H9 (cell line): Measurements from ENCODE around the gene ALLC. TPM values are rescaled to one million over a fixed set of nuclear protein-coding genes. Genes with fewer than 3 reads are reported as not detected.

ENCODE experiments used
- DNase-seq: peaks from one replicate; pipeline ENCODE4 v3.0.0-alpha.2; 2017
- H2AFZ ChIP-seq: one replicate; pipeline ENCODE4 v1.6.1; 2013; ENCODE audit warnings: mild to moderate bottlenecking, low read length, control low read depth, moderate library complexity
- H2AK5ac ChIP-seq: 2 replicates; pipeline ENCODE4 v1.6.1; 2013; ENCODE audit warnings: low read length, control low read depth, mixed read lengths; ENCODE audit not compliant: insufficient read length
- H2BK120ac ChIP-seq: one replicate; pipeline ENCODE4 v1.6.1; 2013; ENCODE audit warnings: low read depth, mild to moderate bottlenecking, low read length, control low read depth, inconsistent platforms; ENCODE audit not compliant: poor library complexity, severe bottlenecking
- H2BK12ac ChIP-seq: 2 replicates; pipeline ENCODE4 v1.6.1; 2013; ENCODE audit warnings: low read length, control low read depth, mixed read lengths, low read depth; ENCODE audit not compliant: insufficient read length
- H2BK15ac ChIP-seq: 2 replicates; pipeline ENCODE4 v1.6.1; 2013; ENCODE audit warnings: low read depth, low read length, control low read depth
- H2BK20ac ChIP-seq: one replicate; pipeline ENCODE4 v1.6.1; 2013; ENCODE audit warnings: low read depth, mild to moderate bottlenecking, low read length, control low read depth, inconsistent platforms; ENCODE audit not compliant: poor library complexity, severe bottlenecking
- H2BK5ac ChIP-seq: 2 replicates; pipeline ENCODE4 v1.6.1; 2013; ENCODE audit warnings: low read length, control low read depth, mixed read lengths; ENCODE audit not compliant: insufficient read length
- H3K14ac ChIP-seq: 2 replicates; pipeline ENCODE4 v1.6.1; 2013; ENCODE audit warnings: low read length, control low read depth; ENCODE audit not compliant: insufficient read depth
- H3K18ac ChIP-seq: 2 replicates; pipeline ENCODE4 v1.6.1; 2013; ENCODE audit warnings: low read depth, mild to moderate bottlenecking, mixed read lengths, low read length, control low read depth; ENCODE audit not compliant: insufficient read length
- H3K23ac ChIP-seq: 2 replicates; pipeline ENCODE4 v1.6.1; 2013; ENCODE audit warnings: low read length, control low read depth, mixed read lengths, low read depth; ENCODE audit not compliant: insufficient read length
- H3K23me2 ChIP-seq: 2 replicates; pipeline ENCODE4 v1.6.1; 2013; ENCODE audit warnings: low read depth, mild to moderate bottlenecking, mixed read lengths, low read length, control low read depth; ENCODE audit not compliant: insufficient read length, poor library complexity, severe bottlenecking
- H3K27ac ChIP-seq: 2 replicates; pipeline ENCODE4 v1.5.1; 2013; ENCODE audit warnings: low read length, control low read depth, mixed read lengths, low read depth; ENCODE audit not compliant: insufficient read length
- H3K27me3 ChIP-seq: 2 replicates; pipeline ENCODE4 v1.6.1; 2013; ENCODE audit warnings: low read length, control low read depth, inconsistent platforms; ENCODE audit not compliant: insufficient read depth
- H3K4ac ChIP-seq: 2 replicates; pipeline ENCODE4 v1.6.1; 2013; ENCODE audit warnings: low read depth, mild to moderate bottlenecking, control low read depth, inconsistent platforms, low read length, moderate library complexity
- H3K4me1 ChIP-seq: 2 replicates; pipeline ENCODE4 v1.6.1; 2013; ENCODE audit warnings: low read length, control low read depth, inconsistent platforms; ENCODE audit not compliant: insufficient read depth
- H3K4me2 ChIP-seq: 2 replicates; pipeline ENCODE4 v1.6.1; 2013; ENCODE audit warnings: low read length, control low read depth, mixed read lengths; ENCODE audit not compliant: insufficient read length, insufficient read depth
- H3K56ac ChIP-seq: 2 replicates; pipeline ENCODE4 v1.6.1; 2013; ENCODE audit warnings: low read depth, mild to moderate bottlenecking, mixed read lengths, low read length, control low read depth; ENCODE audit not compliant: insufficient read length
- H3K79me1 ChIP-seq: 2 replicates; pipeline ENCODE4 v1.6.1; 2013; ENCODE audit warnings: low read depth, mild to moderate bottlenecking, moderate library complexity, low read length, control low read depth, inconsistent platforms; ENCODE audit not compliant: insufficient read depth, poor library complexity, severe bottlenecking
- H3K79me2 ChIP-seq: 2 replicates; pipeline ENCODE4 v1.6.1; 2013; ENCODE audit warnings: low read length, control low read depth, inconsistent platforms; ENCODE audit not compliant: insufficient read depth
- H3K9ac ChIP-seq: 2 replicates; pipeline ENCODE4 v1.6.1; 2013; ENCODE audit warnings: low read length, control low read depth, mixed read lengths; ENCODE audit not compliant: insufficient read length; ENCODE audit errors: extremely low read depth
- H3K9me3 ChIP-seq: one replicate; pipeline ENCODE4 v1.6.1; 2013; ENCODE audit warnings: low read depth, low read length, inconsistent platforms; ENCODE audit not compliant: control insufficient read depth
- H3T11ph ChIP-seq: one replicate; pipeline ENCODE4 v1.6.1; 2013; ENCODE audit warnings: mild to moderate bottlenecking, low read length, control low read depth, inconsistent platforms
- H4K20me1 ChIP-seq: one replicate; pipeline ENCODE4 v1.6.1; 2013; ENCODE audit not compliant: control insufficient read depth, insufficient read length, insufficient read depth
- H4K5ac ChIP-seq: 2 replicates; pipeline ENCODE4 v1.6.1; 2013; ENCODE audit warnings: low read depth, mild to moderate bottlenecking, mixed read lengths, low read length, control low read depth; ENCODE audit not compliant: insufficient read length
- H4K8ac ChIP-seq: replicated peaks from 2 replicates; pipeline ENCODE4 v1.6.1; 2013; ENCODE audit warnings: low read length, control low read depth, mixed read lengths, low read depth; ENCODE audit not compliant: insufficient read length
- H4K91ac ChIP-seq: 2 replicates; pipeline ENCODE4 v1.6.1; 2013; ENCODE audit warnings: low read depth, mild to moderate bottlenecking, moderate library complexity, mixed read lengths, low read length, control low read depth; ENCODE audit not compliant: insufficient read length
- H3K27ac Mint-ChIP-seq, 3 experiments: 2 replicates in 2 of 3; 3 replicates in 1 of 3; pipeline ENCODE4 v1.8.0; 2020 to 2021; ENCODE audit warnings: mixed read lengths in 3 of 3, mild to moderate bottlenecking in 1 of 3, moderate library complexity in 1 of 3
- H3K27me3 Mint-ChIP-seq: 2 replicates; pipeline ENCODE4 v1.8.0; 2021; ENCODE audit warnings: low read depth, mild to moderate bottlenecking, moderate library complexity, mixed read lengths
- H3K36me3 Mint-ChIP-seq, 3 experiments: 2 replicates in 2 of 3; 3 replicates in 1 of 3; pipeline ENCODE4 v1.8.0; 2020 to 2021; ENCODE audit warnings: low read depth in 3 of 3, mixed read lengths in 3 of 3; ENCODE audit not compliant: insufficient read depth in 1 of 3
- H3K4me1 Mint-ChIP-seq, 2 experiments: 2 replicates each; pipeline ENCODE4 v1.8.0; 2020; ENCODE audit warnings: mixed read lengths in 2 of 2
- H3K4me3 Mint-ChIP-seq, 2 experiments: 2 replicates in 1 of 2; 3 replicates in 1 of 2; pipeline ENCODE4 v1.8.0; 2020 to 2021; ENCODE audit warnings: mild to moderate bottlenecking in 2 of 2, mixed read lengths in 2 of 2, moderate library complexity in 1 of 2
- H3K9me3 Mint-ChIP-seq, 2 experiments: 2 replicates in 1 of 2; 3 replicates in 1 of 2; pipeline ENCODE4 v1.8.0; 2020; ENCODE audit warnings: mild to moderate bottlenecking in 2 of 2, mixed read lengths in 2 of 2, moderate library complexity in 1 of 2
- CTCF ChIP-seq: fragments of 200-600 bp; sonication (generic); conservative IDR thresholded peaks from 3 replicates; pipeline ENCODE4 v1.8.0; 2021; ENCODE audit warnings: antibody characterized with exemption, mild to moderate bottlenecking
- WGBS: extraction: QIAGEN DNeasy Blood & Tissue Kit; methylation state at CpG from one replicate; pipeline ENCODE4 v1.1.7; 2013; ENCODE audit warnings: missing lambda C conversion rate, low lambda C conversion rate, mixed read lengths; ENCODE audit not compliant: insufficient read length; ENCODE audit errors: extremely low coverage; 5-methylcytosine and 5-hydroxymethylcytosine counted together
- total RNA-seq: library from RNA; stranded (reverse); gene quantifications from 2 replicates; pipeline ENCODE4 v1.2.1, GENCODE V29; 2021

Gene ALLC
- total RNA-seq, 1 experiment from 2014 or later, result not detected

GRCh38 chr2:3701071-3701470 is 43.1 kb downstream of the ALLC start:
- Histone ChIP-seq H3K14ac (no peak overlapping the region), H2BK20ac (no peak overlapping the region), H2AFZ (no peak overlapping the region), H3T11ph (no peak overlapping the region), H2BK5ac (no peak overlapping the region), H4K20me1 (no peaks in the 10 kb centered on the region), H3K4me1 (no peaks in the 10 kb centered on the region), H3K27ac (no peak overlapping the region), H3K79me1 (no peaks in the 10 kb centered on the region), H4K91ac (no peak overlapping the region), H3K4ac (no peak overlapping the region), H3K4me2 (no peak overlapping the region), H4K5ac (no peak overlapping the region), H3K23ac (no peak overlapping the region), H2AK5ac (no peak overlapping the region), H3K56ac (no peak overlapping the region), H2BK15ac (no peak overlapping the region), H3K27me3 (no peaks in the 10 kb centered on the region; the same call in 1 of the 2 replicates), H3K9me3 (no peaks in the 10 kb centered on the region), H3K18ac (no peak overlapping the region), H3K79me2 (no peaks in the 10 kb centered on the region), H3K9ac (no peak overlapping the region), H4K8ac (no peak overlapping the region), H3K23me2 (no peaks in the 10 kb centered on the region), H2BK12ac (no peak overlapping the region), H2BK120ac (no peak overlapping the region)
- peaks cover 7 to 8% of the 10 kb centered on the region in 2 experiments for H3K9me3 Mint-ChIP-seq
- H3K36me3 Mint-ChIP-seq, result peaks cover 0 to 6% (median 3%) of the 10 kb centered on the region in 3 experiments; a peak in 2 of 7 replicates
- H3K4me1 Mint-ChIP-seq, result peaks cover 7 to 8% of the 10 kb centered on the region in 2 experiments
- H3K27me3 Mint-ChIP-seq, result peaks cover 66% of the 10 kb centered on the region
- no peak overlapping the region for H3K27ac Mint-ChIP-seq
- H3K4me3 Mint-ChIP-seq, result no peak overlapping the region
- WGBS, result no CpG with 5 or more reads among the region's 5 CpGs
- no peak for TF ChIP-seq CTCF
- DNase-seq, result no peak
